ENCODE data around the gene GRAPL.
"Not testable (repeated sequence)": the region's sequence is repeated elsewhere in the genome, so short reads cannot be mapped to it uniquely, and the experiment has no call there.

Gene GRAPL

DNA sequence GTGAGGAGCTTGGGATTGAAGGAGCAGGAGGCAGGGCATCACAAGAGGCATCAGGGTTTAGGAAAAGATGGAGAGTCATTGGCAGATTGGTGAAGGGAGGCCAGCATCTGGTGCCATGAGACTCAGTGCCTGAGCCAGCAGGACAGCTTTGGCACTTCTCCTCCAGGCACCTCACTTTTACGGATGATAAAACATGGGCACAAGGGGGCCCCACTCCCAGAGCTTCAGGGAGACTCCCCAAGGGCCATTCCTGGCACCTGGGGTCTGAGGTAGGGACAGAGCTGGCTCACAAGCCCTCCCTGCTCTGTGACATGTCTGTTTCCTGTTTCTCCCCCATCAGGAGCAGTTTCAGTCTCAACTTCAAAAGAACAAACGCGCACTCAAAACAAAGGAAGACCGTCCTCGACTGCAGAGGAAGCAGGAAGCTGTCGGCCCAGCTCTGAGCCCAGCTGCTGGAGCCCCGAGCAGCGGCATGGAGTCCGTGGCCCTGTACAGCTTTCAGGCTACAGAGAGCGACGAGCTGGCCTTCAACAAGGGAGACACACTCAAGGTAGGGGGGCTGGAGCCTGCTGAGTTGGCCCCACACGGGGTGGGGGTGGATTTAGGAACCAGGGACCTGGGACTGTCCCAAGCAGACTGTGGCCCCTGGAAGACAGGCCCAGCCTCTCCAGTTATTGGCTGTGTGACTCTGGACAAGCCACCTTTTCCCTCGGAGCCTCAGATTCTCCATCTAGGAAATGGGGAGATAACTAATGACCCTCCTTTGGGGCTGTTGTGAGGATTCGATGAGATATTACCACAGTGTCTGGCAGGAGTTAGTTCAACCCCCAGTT lies at the start of gene GRAPL:
GRAPL (plus strand) TSS at position 442 of the 833 bp plus-strand sequence; CDS start at position 473, 31 bp downstream.
- DNase-seq, result not testable (repeated sequence)

DNA sequence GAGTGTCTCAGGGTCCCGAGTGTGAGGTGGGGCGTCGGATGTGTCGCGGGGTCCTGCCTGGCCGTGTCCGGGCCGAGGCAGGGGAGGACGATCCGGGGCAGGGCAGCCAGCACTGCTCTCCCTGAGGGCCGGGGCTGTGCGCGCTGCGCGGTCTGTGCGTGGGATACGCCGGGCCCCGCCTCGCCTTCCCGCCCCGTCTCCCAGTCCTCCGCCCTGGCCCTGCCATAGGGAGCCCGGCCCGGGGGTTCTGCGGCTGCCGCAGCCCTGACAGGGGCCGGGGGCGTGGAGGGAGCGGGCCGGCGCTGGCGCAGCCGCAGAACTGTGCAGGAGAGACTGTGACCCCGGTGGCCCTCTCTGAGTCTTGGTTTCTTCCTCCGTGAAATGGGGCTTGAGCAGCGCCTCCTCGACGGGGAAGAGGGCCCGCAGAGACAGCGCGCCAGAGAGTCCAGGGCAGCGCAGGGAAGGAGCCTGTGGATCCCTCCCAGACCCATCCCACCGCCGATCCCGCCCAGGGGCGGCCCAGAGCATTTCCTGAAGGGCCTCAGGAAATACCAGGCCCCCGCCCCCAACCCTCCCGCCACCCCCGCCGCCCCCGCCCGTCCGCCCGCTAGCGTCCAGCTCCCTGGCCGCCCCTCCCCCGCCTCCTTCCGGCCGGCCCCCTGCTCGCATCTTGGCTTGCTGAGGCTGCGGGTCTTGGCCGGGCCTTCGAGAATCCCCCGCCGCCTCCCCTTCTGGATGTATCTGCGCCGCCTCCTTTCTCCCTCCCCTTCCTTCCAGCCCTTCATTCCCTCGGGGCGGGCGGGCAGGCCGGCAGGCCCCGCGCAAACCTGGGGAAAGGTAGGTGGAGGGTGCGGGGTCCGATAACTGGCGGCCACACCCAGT lies 38.3 kb upstream of the GRAPL start:
- DNase-seq, result not testable (repeated sequence)

DNA sequence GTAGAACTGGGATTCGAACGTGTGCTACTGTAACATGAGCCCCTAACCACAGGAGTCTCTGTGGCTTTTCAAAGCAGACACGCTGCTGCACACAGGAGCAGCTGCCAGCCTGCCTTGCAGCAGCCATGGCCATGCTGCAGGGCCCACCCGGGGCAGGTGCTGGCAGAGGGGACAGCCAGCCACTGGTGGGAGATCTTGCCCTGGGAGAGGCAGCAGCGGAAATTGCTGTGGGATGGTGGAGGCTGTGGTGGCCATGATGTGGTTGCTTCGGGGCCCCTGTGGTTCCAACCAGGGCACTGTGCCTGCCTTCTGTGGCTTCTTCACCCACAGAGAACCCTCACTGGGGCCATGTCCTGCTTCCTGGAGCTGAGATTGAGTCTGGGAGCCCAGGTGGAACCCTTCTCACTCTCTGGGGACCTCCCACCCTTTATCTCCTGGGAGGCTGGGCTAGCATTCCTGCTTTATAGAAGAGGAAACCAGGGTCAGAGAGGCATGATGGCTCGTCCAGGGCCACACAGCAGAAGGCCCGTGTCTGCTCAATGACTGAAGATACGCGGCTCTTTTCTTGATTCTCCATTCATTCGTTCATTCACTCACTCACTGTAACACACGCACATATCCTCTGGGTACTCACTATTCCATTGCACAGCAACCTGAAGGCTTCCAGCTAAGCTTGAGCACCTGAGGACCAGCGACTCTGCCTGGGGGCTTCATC lies 37.2 kb upstream of the GRAPL start:
- not testable (repeated sequence) for DNase-seq

DNA sequence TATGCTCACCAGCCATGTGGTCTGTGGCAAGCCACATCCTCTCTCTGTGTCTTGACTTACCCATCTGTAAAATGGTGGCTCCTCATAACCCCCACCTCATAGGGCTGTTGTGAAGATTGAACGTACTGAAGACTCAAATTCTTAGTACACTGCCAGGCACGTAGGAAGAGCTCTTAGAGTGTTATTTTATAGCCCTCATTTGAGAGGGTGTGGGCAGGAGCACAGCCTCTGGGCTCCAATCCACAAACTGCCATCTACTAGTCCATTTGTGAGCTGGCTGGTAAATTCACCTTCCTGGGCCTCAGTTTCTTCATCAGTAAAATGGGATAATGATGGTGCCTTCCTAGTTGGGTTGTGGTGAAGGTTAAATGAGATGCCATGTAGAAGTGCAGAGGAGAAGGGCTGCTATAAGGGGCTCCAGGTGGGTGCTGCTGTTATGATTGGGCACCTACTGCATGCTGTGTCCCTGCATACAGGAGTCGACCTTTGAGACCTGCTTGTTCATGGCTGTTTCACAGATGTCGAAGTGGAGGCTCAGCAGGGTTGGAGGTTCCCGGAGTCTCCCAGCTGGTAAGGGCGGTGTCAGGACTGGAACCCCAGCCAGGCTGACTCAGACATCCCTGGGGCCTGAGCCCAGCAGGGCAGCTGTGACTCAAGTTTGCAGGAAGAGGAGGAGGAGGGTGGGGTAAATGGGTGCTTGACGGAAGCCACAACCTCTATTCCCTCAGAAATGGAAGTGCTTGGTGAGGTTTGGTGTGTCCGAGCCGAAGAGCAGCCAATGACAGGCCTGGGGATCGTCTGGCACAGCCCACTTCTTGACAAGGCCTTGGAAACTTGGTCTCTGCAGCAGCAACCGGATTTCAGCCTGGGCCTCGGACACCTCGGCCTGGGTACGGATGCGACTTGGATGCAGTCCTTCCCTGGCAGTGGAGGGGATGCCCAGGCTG lies 34.4 kb upstream of the GRAPL start:
- DNase-seq, result not testable (repeated sequence)

GRCh38 chr17:19093684-19094438 lies 33.5 kb upstream of the GRAPL start:
- DNase-seq, result not testable (repeated sequence)

- not testable (repeated sequence) for DNase-seq
Measured at GRCh38 chr17:19108517-19108916, 18.9 kb upstream of the GRAPL start.

DNA sequence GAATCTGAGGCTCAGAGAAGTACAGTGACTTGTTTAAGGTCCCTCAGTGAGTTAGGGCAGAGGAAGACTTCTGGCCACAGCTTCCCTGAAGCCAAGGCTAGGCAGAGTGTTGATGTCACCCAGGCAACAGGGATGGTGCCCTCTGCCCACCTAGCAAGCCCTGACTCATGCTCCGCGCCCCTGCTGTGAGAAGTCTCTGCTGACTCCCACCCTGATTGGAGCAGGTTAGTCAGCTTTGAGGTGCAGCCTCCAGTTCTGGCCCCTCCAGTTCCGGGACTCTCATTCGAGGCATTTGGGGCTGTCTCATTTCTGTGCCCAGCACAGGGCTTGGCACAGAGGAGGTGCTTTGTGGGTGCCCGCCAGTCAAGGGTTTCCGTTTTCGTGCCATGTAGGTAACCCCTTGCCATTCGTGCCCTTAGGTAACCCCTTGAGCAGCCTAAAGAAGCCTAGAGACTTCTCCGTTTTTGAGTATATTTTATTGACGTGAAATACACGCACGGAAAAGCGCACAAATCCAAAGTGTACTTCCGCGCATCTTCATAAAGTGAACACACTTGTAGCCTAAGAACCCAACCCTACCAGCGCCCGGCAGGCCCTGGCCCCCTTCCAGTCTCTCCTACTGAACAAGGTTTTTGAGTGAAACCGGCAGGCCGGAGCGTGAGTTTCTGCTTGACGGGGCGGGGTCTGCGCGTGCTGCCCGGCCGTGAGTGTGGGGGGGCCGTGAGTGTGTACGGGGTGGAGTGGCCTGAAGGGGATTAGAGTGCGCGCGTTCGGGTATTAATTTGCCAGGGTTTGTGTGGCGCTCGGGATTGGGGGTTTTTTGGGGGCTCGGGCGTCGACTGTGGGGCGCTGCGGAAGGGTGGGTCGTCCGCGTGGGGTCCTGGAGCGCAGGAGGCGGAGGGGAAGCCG lies 16.9 kb upstream of the GRAPL start:
- not testable (repeated sequence) for DNase-seq

DNA sequence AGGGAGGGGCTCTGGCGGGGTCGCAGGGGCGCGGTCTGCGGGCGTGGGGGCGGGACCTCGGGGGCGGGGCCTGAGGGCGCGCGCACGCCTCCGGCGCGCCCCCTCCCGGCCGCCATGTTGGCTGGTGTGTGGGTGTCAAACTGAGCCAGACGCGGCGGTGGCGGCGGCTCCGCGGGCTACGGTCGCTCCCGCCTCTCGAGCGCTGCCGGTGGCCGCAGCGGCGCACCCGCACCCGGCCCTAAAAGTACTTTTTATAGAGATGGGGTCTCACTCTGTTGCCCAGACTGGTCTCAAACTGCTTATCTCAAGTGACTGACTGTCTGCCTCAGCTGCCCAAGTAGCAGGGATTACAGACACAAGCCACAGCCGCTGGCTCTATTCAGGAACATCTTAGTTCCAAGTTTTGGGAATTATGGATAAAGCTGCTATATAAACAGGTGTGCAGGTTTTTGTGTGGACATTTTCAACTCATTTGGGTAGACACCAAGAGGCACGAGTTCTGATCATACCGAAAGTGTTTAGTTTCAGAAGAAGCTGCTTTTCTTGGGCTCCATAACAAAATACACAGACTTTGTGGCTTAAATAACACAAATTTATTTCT lies 16.2 kb upstream of the GRAPL start:
- not testable (repeated sequence) for DNase-seq

- not testable (repeated sequence) for DNase-seq
Measured at GRCh38 chr17:19111801-19112458, 15.5 kb upstream of the GRAPL start.

GRCh38 chr17:19112459-19112826 lies 14.9 kb upstream of the GRAPL start:
- not testable (repeated sequence) for DNase-seq

DNA sequence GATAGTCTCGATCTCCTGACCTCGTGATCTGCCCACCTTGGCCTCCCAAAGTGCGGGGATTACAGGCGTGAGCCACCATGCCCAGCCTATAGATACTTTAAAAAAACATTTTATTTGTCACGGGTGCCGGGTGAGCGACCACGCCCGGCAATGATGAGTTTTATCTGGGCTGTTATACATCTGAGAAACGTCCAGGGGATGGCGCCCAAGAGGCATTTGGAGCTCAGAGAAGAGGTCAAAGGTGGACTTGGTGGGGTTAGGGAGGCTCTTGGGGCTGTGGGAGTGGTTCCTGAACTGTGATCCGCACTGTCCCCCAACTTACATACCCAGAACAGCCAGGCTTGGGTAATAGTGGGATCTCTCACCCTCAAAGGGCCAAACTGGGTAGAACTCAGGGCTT lies 8.7 kb upstream of the GRAPL start:
- DNase-seq, result not testable (repeated sequence)

- DNase-seq, result not testable (repeated sequence)
Measured at GRCh38 chr17:19125289-19125688, 2.1 kb upstream of the GRAPL start.

- not testable (repeated sequence) for DNase-seq
Measured at GRCh38 chr17:19129500-19129899, 2.1 kb downstream of the GRAPL start.

GRCh38 chr17:19131108-19131507 lies 3.7 kb downstream of the GRAPL start:
- DNase-seq, result not testable (repeated sequence)

GRCh38 chr17:19131772-19132171 lies 4.4 kb downstream of the GRAPL start:
- not testable (repeated sequence) for DNase-seq

GRCh38 chr17:19133793-19134192 lies 6.4 kb downstream of the GRAPL start:
- DNase-seq, result not testable (repeated sequence)

- DNase-seq, result not testable (repeated sequence)
Measured at GRCh38 chr17:19135391-19135790, 8.0 kb downstream of the GRAPL start.

- not testable (repeated sequence) for DNase-seq
Measured at GRCh38 chr17:19136138-19136537, 8.7 kb downstream of the GRAPL start.

- DNase-seq, result not testable (repeated sequence)
Measured at GRCh38 chr17:19136605-19137004, 9.2 kb downstream of the GRAPL start.

All from T1000 (cell line).